H9 (cell line): ENCODE results near the gene PRODH. TPM values are rescaled to one million over a fixed set of nuclear protein-coding genes. Genes with fewer than 3 reads are reported as not detected.

Experiments used
- DNase-seq: peaks from one replicate; pipeline ENCODE4 v3.0.0-alpha.2; 2017
- H2AFZ ChIP-seq: one replicate; pipeline ENCODE4 v1.6.1; 2013; ENCODE audit warnings: mild to moderate bottlenecking, low read length, control low read depth, moderate library complexity
- H2AK5ac ChIP-seq: 2 replicates; pipeline ENCODE4 v1.6.1; 2013; ENCODE audit warnings: low read length, control low read depth, mixed read lengths; ENCODE audit not compliant: insufficient read length
- H2BK120ac ChIP-seq: one replicate; pipeline ENCODE4 v1.6.1; 2013; ENCODE audit warnings: low read depth, mild to moderate bottlenecking, low read length, control low read depth, inconsistent platforms; ENCODE audit not compliant: poor library complexity, severe bottlenecking
- H2BK12ac ChIP-seq: 2 replicates; pipeline ENCODE4 v1.6.1; 2013; ENCODE audit warnings: low read length, control low read depth, mixed read lengths, low read depth; ENCODE audit not compliant: insufficient read length
- H2BK15ac ChIP-seq: 2 replicates; pipeline ENCODE4 v1.6.1; 2013; ENCODE audit warnings: low read depth, low read length, control low read depth
- H2BK20ac ChIP-seq: one replicate; pipeline ENCODE4 v1.6.1; 2013; ENCODE audit warnings: low read depth, mild to moderate bottlenecking, low read length, control low read depth, inconsistent platforms; ENCODE audit not compliant: poor library complexity, severe bottlenecking
- H2BK5ac ChIP-seq: 2 replicates; pipeline ENCODE4 v1.6.1; 2013; ENCODE audit warnings: low read length, control low read depth, mixed read lengths; ENCODE audit not compliant: insufficient read length
- H3K14ac ChIP-seq: 2 replicates; pipeline ENCODE4 v1.6.1; 2013; ENCODE audit warnings: low read length, control low read depth; ENCODE audit not compliant: insufficient read depth
- H3K18ac ChIP-seq: 2 replicates; pipeline ENCODE4 v1.6.1; 2013; ENCODE audit warnings: low read depth, mild to moderate bottlenecking, mixed read lengths, low read length, control low read depth; ENCODE audit not compliant: insufficient read length
- H3K23ac ChIP-seq: 2 replicates; pipeline ENCODE4 v1.6.1; 2013; ENCODE audit warnings: low read length, control low read depth, mixed read lengths, low read depth; ENCODE audit not compliant: insufficient read length
- H3K23me2 ChIP-seq: 2 replicates; pipeline ENCODE4 v1.6.1; 2013; ENCODE audit warnings: low read depth, mild to moderate bottlenecking, mixed read lengths, low read length, control low read depth; ENCODE audit not compliant: insufficient read length, poor library complexity, severe bottlenecking
- H3K27ac ChIP-seq: 2 replicates; pipeline ENCODE4 v1.5.1; 2013; ENCODE audit warnings: low read length, control low read depth, mixed read lengths, low read depth; ENCODE audit not compliant: insufficient read length
- H3K27me3 ChIP-seq: 2 replicates; pipeline ENCODE4 v1.6.1; 2013; ENCODE audit warnings: low read length, control low read depth, inconsistent platforms; ENCODE audit not compliant: insufficient read depth
- H3K4ac ChIP-seq: 2 replicates; pipeline ENCODE4 v1.6.1; 2013; ENCODE audit warnings: low read depth, mild to moderate bottlenecking, control low read depth, inconsistent platforms, low read length, moderate library complexity
- H3K4me1 ChIP-seq: 2 replicates; pipeline ENCODE4 v1.6.1; 2013; ENCODE audit warnings: low read length, control low read depth, inconsistent platforms; ENCODE audit not compliant: insufficient read depth
- H3K4me2 ChIP-seq: 2 replicates; pipeline ENCODE4 v1.6.1; 2013; ENCODE audit warnings: low read length, control low read depth, mixed read lengths; ENCODE audit not compliant: insufficient read length, insufficient read depth
- H3K56ac ChIP-seq: 2 replicates; pipeline ENCODE4 v1.6.1; 2013; ENCODE audit warnings: low read depth, mild to moderate bottlenecking, mixed read lengths, low read length, control low read depth; ENCODE audit not compliant: insufficient read length
- H3K79me1 ChIP-seq: 2 replicates; pipeline ENCODE4 v1.6.1; 2013; ENCODE audit warnings: low read depth, mild to moderate bottlenecking, moderate library complexity, low read length, control low read depth, inconsistent platforms; ENCODE audit not compliant: insufficient read depth, poor library complexity, severe bottlenecking
- H3K79me2 ChIP-seq: 2 replicates; pipeline ENCODE4 v1.6.1; 2013; ENCODE audit warnings: low read length, control low read depth, inconsistent platforms; ENCODE audit not compliant: insufficient read depth
- H3K9ac ChIP-seq: 2 replicates; pipeline ENCODE4 v1.6.1; 2013; ENCODE audit warnings: low read length, control low read depth, mixed read lengths; ENCODE audit not compliant: insufficient read length; ENCODE audit errors: extremely low read depth
- H3K9me3 ChIP-seq: one replicate; pipeline ENCODE4 v1.6.1; 2013; ENCODE audit warnings: low read depth, low read length, inconsistent platforms; ENCODE audit not compliant: control insufficient read depth
- H3T11ph ChIP-seq: one replicate; pipeline ENCODE4 v1.6.1; 2013; ENCODE audit warnings: mild to moderate bottlenecking, low read length, control low read depth, inconsistent platforms
- H4K20me1 ChIP-seq: one replicate; pipeline ENCODE4 v1.6.1; 2013; ENCODE audit not compliant: control insufficient read depth, insufficient read length, insufficient read depth
- H4K5ac ChIP-seq: 2 replicates; pipeline ENCODE4 v1.6.1; 2013; ENCODE audit warnings: low read depth, mild to moderate bottlenecking, mixed read lengths, low read length, control low read depth; ENCODE audit not compliant: insufficient read length
- H4K8ac ChIP-seq: replicated peaks from 2 replicates; pipeline ENCODE4 v1.6.1; 2013; ENCODE audit warnings: low read length, control low read depth, mixed read lengths, low read depth; ENCODE audit not compliant: insufficient read length
- H4K91ac ChIP-seq: 2 replicates; pipeline ENCODE4 v1.6.1; 2013; ENCODE audit warnings: low read depth, mild to moderate bottlenecking, moderate library complexity, mixed read lengths, low read length, control low read depth; ENCODE audit not compliant: insufficient read length
- H3K27ac Mint-ChIP-seq, 3 experiments: 2 replicates in 2 of 3; 3 replicates in 1 of 3; pipeline ENCODE4 v1.8.0; 2020 to 2021; ENCODE audit warnings: mixed read lengths in 3 of 3, mild to moderate bottlenecking in 1 of 3, moderate library complexity in 1 of 3
- H3K27me3 Mint-ChIP-seq: 2 replicates; pipeline ENCODE4 v1.8.0; 2021; ENCODE audit warnings: low read depth, mild to moderate bottlenecking, moderate library complexity, mixed read lengths
- H3K36me3 Mint-ChIP-seq, 3 experiments: 2 replicates in 2 of 3; 3 replicates in 1 of 3; pipeline ENCODE4 v1.8.0; 2020 to 2021; ENCODE audit warnings: low read depth in 3 of 3, mixed read lengths in 3 of 3; ENCODE audit not compliant: insufficient read depth in 1 of 3
- H3K4me1 Mint-ChIP-seq, 2 experiments: 2 replicates each; pipeline ENCODE4 v1.8.0; 2020; ENCODE audit warnings: mixed read lengths in 2 of 2
- H3K4me3 Mint-ChIP-seq, 2 experiments: 2 replicates in 1 of 2; 3 replicates in 1 of 2; pipeline ENCODE4 v1.8.0; 2020 to 2021; ENCODE audit warnings: mild to moderate bottlenecking in 2 of 2, mixed read lengths in 2 of 2, moderate library complexity in 1 of 2
- H3K9me3 Mint-ChIP-seq, 2 experiments: 2 replicates in 1 of 2; 3 replicates in 1 of 2; pipeline ENCODE4 v1.8.0; 2020; ENCODE audit warnings: mild to moderate bottlenecking in 2 of 2, mixed read lengths in 2 of 2, moderate library complexity in 1 of 2
- WGBS: extraction: QIAGEN DNeasy Blood & Tissue Kit; methylation state at CpG from one replicate; pipeline ENCODE4 v1.1.7; 2013; ENCODE audit warnings: missing lambda C conversion rate, low lambda C conversion rate, mixed read lengths; ENCODE audit not compliant: insufficient read length; ENCODE audit errors: extremely low coverage; 5-methylcytosine and 5-hydroxymethylcytosine counted together
- total RNA-seq: library from RNA; stranded (reverse); gene quantifications from 2 replicates; pipeline ENCODE4 v1.2.1, GENCODE V29; 2021
- TF ChIP-seq, protein P1 (sequence below): fragments of 200-600 bp; sonication (generic); conservative IDR thresholded peaks from 3 replicates; pipeline ENCODE4 v1.8.0; 2021; ENCODE audit warnings: antibody characterized with exemption, mild to moderate bottlenecking

PRODH gene
- total RNA-seq, 1 experiment from 2014 or later = 51.2 TPM

DNA sequence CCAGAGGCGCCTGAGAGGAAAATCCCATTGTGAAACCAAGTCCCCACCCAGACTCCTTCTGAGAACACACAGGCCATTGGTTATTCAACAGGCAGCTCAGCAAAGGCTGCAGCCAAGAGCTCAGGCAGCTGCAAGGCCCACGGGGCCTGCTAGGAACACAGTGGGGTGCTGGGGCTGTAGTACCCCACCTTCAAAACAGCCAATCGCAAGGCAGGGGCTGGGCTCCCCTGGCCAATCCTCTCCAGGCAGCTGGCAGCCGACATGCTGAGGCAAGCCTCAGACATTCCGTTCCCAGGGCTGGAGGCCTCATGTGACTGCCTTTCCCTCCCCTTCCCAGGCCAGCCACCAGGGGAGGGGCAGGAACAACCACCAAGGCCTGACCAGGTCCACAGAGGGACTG, 6.6 kb downstream of the PRODH start:
- Histone ChIP-seq H3K18ac (no peak overlapping the region), H3T11ph (no peak overlapping the region), H3K4ac (no peak overlapping the region), H3K27me3 (no peaks in the 10 kb centered on the region), H2AFZ (no peak overlapping the region), H3K79me1 (no peaks in the 10 kb centered on the region), H3K27ac (no peak overlapping the region), H2BK5ac (no peak overlapping the region), H2BK12ac (no peak overlapping the region), H3K4me2 (no peak overlapping the region), H4K20me1 (no peaks in the 10 kb centered on the region), H3K9ac (no peak overlapping the region), H3K4me1 (no peaks in the 10 kb centered on the region), H2BK15ac (no peak overlapping the region), H4K91ac (no peak overlapping the region), H3K9me3 (no peaks in the 10 kb centered on the region), H3K79me2 (no peaks in the 10 kb centered on the region), H2BK20ac (no peak overlapping the region), H2BK120ac (no peak overlapping the region), H3K23me2 (no peaks in the 10 kb centered on the region), H4K5ac (no peak overlapping the region), H2AK5ac (no peak overlapping the region), H3K56ac (no peak overlapping the region), H3K14ac (no peak overlapping the region), H4K8ac (no peak overlapping the region), H3K23ac (no peak overlapping the region)
- no peaks in the 10 kb centered on the region for H3K27me3 Mint-ChIP-seq
- DNase-seq = no peak
- WGBS = no CpG with 5 or more reads among the region's 5 CpGs
- H3K27ac Mint-ChIP-seq = no peak overlapping the region
- H3K36me3 Mint-ChIP-seq = no peaks in the 10 kb centered on the region
- no peaks in the 10 kb centered on the region for H3K9me3 Mint-ChIP-seq
- no peaks in the 10 kb centered on the region for H3K4me1 Mint-ChIP-seq
- TF ChIP-seq, protein P1, sequence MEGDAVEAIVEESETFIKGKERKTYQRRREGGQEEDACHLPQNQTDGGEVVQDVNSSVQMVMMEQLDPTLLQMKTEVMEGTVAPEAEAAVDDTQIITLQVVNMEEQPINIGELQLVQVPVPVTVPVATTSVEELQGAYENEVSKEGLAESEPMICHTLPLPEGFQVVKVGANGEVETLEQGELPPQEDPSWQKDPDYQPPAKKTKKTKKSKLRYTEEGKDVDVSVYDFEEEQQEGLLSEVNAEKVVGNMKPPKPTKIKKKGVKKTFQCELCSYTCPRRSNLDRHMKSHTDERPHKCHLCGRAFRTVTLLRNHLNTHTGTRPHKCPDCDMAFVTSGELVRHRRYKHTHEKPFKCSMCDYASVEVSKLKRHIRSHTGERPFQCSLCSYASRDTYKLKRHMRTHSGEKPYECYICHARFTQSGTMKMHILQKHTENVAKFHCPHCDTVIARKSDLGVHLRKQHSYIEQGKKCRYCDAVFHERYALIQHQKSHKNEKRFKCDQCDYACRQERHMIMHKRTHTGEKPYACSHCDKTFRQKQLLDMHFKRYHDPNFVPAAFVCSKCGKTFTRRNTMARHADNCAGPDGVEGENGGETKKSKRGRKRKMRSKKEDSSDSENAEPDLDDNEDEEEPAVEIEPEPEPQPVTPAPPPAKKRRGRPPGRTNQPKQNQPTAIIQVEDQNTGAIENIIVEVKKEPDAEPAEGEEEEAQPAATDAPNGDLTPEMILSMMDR = no peak
- no peak overlapping the region for H3K4me3 Mint-ChIP-seq
